GM18951 (cell line): ENCODE measurements around the gene PTPRF.
"Not testable (repeated sequence)": the region's sequence is repeated elsewhere in the genome, so short reads cannot be mapped to it uniquely, and the experiment has no call there.

Experiments
- POLR2A ChIP-seq: IDR thresholded peaks from 4 replicates; pipeline ENCODE4 v1.6.1; 2011; ENCODE audit warnings: mild to moderate bottlenecking; ENCODE audit not compliant: insufficient read length, insufficient read depth; ENCODE audit errors: extremely low read depth
- in situ Hi-C: fragments of 300-500 bp; cut with MboI; formaldehyde crosslinking; loops from one replicate; pipeline ENCODE4 v1.12.0; 2022; ENCODE audit warnings: low sequenced_read_pairs, mixed read lengths, inconsistent platforms; ENCODE audit not compliant: unreplicated experiment

The PTPRF gene

DNA sequence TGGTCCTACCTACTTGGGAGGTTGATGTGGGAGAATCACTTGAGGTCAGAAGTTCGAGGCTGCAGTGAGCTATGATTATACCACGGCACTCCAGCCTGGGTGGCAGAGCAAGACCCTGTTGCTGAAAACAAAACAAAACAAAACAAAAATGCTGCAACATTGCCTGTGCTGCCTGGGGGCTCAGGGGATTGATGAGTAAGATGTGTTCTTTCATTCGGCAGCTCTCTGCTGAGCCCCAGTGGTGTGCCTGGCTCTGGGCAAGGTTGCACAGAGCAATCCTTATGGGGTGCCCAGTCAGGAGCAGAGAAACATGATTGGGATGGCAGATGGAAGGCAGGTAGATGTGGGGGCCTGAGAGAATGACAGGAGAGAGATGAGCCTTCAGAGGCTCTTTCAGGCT lies 90.7 kb downstream of the PTPRF start:
- no peak for TF ChIP-seq POLR2A
- in situ Hi-C loops = no loop called here

DNA sequence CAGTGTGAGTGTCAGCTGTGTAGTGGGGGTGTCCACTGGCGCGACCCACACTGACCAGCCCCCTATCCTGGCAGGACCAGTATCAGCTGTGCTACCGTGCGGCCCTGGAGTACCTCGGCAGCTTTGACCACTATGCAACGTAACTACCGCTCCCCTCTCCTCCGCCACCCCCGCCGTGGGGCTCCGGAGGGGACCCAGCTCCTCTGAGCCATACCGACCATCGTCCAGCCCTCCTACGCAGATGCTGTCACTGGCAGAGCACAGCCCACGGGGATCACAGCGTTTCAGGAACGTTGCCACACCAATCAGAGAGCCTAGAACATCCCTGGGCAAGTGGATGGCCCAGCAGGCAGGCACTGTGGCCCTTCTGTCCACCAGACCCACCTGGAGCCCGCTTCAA lies 91.2 kb downstream of the PTPRF start:
- in situ Hi-C loops = no loop called here
- TF ChIP-seq POLR2A = no peak

DNA sequence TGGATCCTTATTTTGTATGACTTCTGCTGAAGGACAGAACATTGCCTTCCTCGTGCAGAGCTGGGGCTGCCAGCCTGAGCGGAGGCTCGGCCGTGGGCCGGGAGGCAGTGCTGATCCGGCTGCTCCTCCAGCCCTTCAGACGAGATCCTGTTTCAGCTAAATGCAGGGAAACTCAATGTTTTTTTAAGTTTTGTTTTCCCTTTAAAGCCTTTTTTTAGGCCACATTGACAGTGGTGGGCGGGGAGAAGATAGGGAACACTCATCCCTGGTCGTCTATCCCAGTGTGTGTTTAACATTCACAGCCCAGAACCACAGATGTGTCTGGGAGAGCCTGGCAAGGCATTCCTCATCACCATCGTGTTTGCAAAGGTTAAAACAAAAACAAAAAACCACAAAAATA lies 91.8 kb downstream of the PTPRF start:
- in situ Hi-C loops = no loop called here
- TF ChIP-seq POLR2A = no peak

DNA sequence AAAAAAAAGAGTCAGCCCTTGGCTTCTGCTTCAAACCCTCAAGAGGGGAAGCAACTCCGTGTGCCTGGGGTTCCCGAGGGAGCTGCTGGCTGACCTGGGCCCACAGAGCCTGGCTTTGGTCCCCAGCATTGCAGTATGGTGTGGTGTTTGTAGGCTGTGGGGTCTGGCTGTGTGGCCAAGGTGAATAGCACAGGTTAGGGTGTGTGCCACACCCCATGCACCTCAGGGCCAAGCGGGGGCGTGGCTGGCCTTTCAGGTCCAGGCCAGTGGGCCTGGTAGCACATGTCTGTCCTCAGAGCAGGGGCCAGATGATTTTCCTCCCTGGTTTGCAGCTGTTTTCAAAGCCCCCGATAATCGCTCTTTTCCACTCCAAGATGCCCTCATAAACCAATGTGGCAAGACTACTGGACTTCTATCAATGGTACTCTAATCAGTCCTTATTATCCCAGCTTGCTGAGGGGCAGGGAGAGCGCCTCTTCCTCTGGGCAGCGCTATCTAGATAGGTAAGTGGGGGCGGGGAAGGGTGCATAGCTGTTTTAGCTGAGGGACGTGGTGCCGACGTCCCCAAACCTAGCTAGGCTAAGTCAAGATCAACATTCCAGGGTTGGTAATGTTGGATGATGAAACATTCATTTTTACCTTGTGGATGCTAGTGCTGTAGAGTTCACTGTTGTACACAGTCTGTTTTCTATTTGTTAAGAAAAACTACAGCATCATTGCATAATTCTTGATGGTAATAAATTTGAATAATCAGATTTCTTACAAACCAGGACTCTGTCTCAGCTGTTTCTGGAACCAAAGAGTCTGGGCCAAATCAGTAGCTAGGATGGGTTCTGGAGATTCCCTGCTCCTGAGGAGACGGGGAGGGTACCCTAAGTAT lies 92.5 kb downstream of the PTPRF start:
- TF ChIP-seq POLR2A = no peak
- in situ Hi-C loops = no loop called here

DNA sequence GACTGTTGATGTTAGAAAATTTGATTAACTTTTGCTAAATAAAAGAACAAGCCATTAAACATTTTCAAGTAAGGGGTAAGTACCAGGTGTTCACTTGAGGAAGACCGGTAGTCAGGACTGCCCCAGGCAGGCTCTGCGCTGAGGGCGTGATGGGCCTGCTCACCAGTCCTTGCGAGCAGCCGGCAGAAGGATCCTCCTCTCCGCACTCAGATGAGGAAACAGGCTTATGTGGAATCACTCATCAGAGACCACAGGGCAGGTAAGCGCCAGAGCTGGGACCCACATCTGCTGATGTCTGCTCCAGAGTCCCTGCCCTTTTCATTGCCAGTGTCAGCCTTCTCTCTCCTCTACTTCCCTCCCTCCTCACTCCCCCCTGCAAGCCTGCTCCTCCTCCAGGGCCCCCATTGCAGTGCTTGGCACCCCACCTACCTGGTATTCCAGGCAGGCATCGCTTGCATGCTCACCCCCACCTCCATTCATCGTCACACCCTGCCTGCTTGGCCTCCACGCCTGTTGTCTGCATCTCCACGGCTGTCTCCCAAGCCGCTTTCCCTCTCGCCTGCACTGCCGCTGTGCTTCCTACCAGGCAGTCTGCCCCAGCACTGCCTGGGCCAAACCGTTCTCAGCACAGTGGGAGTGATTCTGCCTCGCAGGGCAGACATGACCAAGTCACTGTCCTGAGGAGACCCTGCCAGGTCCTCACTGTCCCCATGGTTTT lies 94.5 kb downstream of the PTPRF start:
- TF ChIP-seq POLR2A = no peak

DNA sequence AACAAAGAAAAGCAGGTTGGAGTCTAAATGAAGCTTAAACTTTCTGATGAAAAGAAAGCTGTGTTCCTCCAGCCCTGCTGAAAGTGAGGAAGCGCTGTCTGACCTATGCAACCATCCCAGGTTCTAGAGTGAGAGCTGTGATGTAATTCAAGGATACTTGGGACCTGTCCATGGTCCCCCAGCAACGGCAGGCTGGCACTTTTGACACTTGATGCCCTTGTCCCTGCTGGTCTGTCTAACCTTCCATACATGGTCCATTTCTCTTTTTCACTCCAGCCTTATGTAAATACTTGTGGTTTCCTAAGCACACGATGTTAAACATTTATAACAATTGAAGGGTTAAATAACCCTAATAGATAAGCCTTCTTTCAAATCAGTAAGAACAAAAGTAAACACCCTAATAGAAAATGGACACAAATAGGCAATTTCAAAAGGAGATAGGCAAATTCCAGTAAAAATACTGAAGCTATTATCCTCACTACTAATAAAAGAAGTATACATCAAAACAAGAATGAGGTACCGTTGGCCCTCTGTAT lies 101.5 kb downstream of the PTPRF start:
- in situ Hi-C loops = no loop called here
- TF ChIP-seq POLR2A = no peak

More for the DNA sequence above, 94.5 kb downstream of the PTPRF start:
- in situ Hi-C loops = no loop called here

DNA sequence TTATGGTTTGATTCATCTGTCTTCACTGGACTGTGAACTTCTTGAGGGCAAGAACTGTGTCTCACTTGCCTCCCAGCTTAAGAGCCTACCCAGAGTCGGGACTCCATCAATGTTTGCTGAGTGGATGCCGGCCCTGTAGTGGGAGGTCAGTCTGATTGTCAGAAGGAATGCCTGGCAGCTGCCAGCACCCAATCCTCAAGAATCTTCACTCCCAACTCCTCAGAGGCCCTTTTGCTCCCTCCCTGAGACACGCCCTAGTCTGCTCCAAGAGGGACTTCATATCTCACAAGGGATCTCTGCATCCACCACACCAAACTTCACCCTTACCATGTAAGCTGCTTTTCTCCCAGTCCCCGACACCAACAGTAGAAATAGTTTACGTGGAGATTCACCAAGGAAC lies 104.0 kb downstream of the PTPRF start:
- in situ Hi-C loops = no loop called here
- no peak for TF ChIP-seq POLR2A

DNA sequence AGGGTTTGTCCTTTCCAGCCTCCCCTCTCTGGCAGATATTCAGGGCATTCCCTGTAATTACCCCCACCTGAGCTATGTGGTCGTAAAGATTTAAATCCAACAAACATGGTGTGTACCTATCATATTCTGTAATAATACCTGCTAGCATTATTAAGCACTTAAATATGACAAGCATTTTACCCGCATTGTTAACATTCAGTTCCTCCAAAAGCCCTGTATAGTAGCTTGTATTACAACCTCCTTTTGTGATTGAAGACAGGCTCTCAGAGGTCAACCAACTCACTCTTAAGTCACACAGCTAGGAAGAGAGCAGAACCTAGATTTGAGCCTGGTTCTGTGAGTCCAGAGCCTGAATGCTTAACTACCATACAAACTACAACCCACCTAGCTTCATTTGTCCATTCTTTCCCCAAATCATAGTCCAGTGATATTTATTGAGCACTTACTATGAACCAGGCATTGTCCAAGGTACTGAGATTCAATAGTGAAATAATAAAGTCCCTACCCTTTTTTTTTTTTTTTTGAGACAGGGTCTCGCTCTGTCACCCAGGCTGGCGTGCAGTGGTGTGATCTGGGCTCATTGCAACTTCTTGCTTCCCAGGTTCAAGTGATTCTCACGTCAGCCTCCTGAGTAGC lies 105.4 kb downstream of the PTPRF start:
- TF ChIP-seq POLR2A = no peak
- in situ Hi-C loops = no loop called here

DNA sequence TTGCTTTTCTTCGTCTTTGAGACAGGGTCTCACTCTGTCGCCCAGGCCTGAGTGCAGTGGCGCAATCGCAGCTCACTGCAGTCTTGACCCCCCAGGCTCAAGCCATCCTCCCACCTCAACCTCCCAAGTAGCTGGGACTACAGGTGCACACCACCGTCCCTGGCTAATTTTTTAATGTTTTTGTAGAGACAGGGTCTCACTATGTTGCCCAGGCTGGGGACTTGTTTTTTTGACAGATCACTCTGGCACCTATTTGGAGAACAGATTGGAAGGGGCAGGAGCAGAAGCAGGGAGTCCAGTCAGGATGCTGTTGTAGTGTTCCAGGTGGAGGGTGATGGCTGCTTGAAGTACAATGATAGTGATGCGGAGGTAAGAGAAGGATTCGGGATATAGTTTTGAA lies 106.6 kb downstream of the PTPRF start:
- in situ Hi-C loops = no loop called here
- TF ChIP-seq POLR2A = no peak

DNA sequence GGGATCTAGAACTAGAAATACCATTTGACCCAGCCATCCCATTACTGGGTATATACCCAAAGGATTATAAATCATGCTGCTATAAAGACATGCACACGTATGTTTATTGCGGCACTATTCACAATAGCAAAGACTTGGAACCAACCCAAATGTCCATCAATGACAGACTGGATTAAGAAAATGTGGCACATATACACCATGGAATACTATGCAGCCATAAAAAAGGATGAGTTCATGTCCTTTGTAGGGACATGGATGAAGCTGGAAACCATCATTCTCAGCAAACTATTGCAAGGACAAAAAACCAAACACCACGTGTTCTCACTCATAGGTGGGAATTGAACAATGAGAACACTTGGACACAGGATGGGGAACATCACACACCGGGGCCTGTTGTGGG lies 107.7 kb downstream of the PTPRF start:
- in situ Hi-C loops = not testable (repeated sequence)

DNA sequence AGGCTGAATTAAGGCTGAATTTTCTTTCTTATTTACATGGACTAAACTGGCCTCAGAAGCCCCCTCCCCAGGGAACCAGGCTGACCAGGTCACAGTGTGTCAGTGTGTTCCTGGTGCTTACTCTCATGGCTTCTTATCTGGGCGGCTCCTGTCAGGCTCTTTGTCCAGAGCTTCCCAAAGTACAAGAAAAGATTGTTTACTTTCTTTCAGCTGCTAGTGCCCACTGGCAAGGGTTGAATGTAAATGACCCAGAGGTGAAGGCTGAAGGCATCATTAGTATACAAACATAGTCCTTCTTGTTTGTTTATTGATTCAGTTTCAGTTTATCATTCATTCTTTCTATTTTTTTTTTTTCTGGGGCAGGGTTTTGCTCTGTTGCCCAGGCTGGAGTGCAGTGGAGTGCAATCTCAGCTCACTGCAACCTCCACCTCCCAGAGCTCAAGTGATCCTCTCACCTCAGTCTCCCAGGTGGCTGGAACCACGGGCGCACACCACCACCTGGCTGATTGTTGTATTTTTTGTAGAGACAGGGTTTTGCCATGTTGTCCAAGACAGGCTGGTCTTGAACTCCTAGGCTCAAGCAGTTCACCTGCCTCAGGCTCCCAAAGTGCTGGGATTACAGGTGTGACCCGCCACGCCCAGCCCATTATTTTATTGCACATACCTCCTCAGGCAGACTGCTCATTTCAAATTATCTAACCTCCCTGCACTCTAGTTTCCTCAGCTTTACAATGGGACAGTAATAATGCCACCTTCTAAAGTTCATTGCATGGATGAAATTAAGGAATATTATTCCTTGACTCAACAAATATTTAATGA lies 109.5 kb downstream of the PTPRF start:
- in situ Hi-C loops = no loop called here
- no peak for TF ChIP-seq POLR2A

DNA sequence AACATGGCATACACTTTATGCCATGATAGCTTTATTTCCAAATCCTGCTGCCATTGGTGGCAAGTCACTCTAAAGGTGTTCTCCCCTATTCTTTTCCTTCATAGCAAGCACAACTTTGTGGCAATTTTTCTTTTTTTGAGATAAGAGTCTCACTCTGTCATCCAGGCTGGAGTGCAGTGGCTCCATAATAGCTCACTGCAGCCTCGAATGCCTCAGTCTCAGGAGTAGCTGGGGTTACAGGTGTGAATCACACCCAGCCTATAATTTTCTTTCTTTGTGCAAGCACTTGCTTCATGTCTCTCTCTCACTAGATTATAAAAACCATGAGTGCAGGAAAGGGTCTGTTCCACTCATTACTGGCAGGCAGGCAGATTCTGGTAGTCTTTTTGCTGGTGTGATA lies 113.9 kb downstream of the PTPRF start:
- in situ Hi-C loops = no loop called here
- no peak for TF ChIP-seq POLR2A

DNA sequence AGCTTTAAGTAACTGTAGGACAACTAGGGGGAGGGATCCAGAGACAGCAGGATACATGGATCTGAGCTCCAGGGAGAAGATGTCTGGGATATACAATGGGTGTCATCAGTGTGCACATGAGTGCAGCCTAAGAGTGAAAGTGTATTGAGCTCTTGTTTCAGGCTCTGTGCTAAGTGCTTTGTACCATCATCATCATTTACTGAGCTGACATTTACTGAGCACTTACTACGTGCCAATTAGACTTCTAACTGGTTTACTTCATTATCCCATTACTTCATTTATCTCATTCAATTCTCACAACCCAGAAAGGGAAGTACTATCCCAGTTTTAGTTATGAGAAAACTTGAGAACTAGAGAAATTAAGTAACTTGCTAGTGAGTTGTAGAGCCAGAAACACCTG lies 114.8 kb downstream of the PTPRF start:
- in situ Hi-C loops = no loop called here
- no peak for TF ChIP-seq POLR2A

DNA sequence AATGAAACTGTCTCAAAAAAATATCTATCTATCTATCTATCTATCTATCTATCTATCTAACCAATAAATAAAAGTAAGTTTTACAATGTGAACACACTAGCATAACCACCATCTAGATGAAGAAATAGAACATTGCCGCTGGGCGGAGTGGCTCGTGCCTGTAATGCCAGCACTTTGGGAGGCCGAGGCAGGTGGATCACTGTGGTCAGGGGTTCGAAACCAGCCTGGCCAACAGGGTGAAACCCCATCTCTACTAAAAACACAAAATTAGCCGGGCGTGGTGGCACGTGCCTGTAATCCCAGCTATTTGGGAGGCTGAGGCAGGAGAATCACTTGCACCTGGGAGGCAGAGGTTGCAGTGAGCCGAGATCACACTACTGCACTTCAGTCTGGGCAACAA lies 116.6 kb downstream of the PTPRF start:
- in situ Hi-C loops = not testable (repeated sequence)
